Measurements from ENCODE around the gene NEDD4L.

NEDD4L gene

GRCh38 chr18:58438958-58439300 lies 394.9 kb downstream of the NEDD4L start:
- no peak for DNase-seq

GRCh38 chr18:58443671-58444070 lies 399.6 kb downstream of the NEDD4L start:
- DNase-seq = no peak

GRCh38 chr18:58446391-58447060 lies 402.5 kb downstream of the NEDD4L start:
- no peak for DNase-seq

- DNase-seq = no peak
These were observed 403.5 kb downstream of the NEDD4L start for GRCh38 chr18:58447402-58448095.

GRCh38 chr18:58449464-58449863 lies 405.4 kb downstream of the NEDD4L start:
- DNase-seq = no peak
